HEK293 (cell line): ENCODE results near the gene ERCC2.

Experiments used
- BCL11A ChIP-seq: fragments of 450-650 bp; formaldehyde crosslinking; IDR thresholded peaks from 2 replicates; pipeline ENCODE4 v1.5.1; 2016; ENCODE audit warnings: low read depth, missing biosample characterization, missing genetic modification characterization
- SP2 ChIP-seq: fragments of 450-650 bp; formaldehyde crosslinking; IDR thresholded peaks from 2 replicates; pipeline ENCODE4 v1.5.1; 2016; ENCODE audit warnings: missing biosample characterization, missing genetic modification characterization
- ZFP41 ChIP-seq: fragments of 450-650 bp; formaldehyde crosslinking; IDR thresholded peaks from 2 replicates; pipeline ENCODE4 v1.5.1; 2016; ENCODE audit warnings: missing biosample characterization, missing genetic modification characterization, borderline replicate concordance
- ZNF121 ChIP-seq: fragments of 450-650 bp; formaldehyde crosslinking; IDR thresholded peaks from 2 replicates; pipeline ENCODE4 v1.5.1; 2016; ENCODE audit warnings: missing biosample characterization, missing genetic modification characterization
- ZNF19 ChIP-seq: fragments of 450-650 bp; formaldehyde crosslinking; IDR thresholded peaks from 2 replicates; pipeline ENCODE4; 2016; ENCODE audit warnings: missing biosample characterization, missing genetic modification characterization, low read depth
- ZNF221 ChIP-seq: fragments of 450-650 bp; formaldehyde crosslinking; IDR thresholded peaks from 2 replicates; pipeline ENCODE4 v1.5.1; 2017; ENCODE audit warnings: missing biosample characterization, missing genetic modification characterization, borderline replicate concordance
- ZNF292 ChIP-seq: fragments of 450-650 bp; formaldehyde crosslinking; IDR thresholded peaks from 2 replicates; pipeline ENCODE4 v1.5.1; 2016; ENCODE audit warnings: low read depth, missing biosample characterization, missing genetic modification characterization, borderline replicate concordance
- ZNF324 ChIP-seq: fragments of 450-650 bp; formaldehyde crosslinking; IDR thresholded peaks from 2 replicates; pipeline ENCODE4 v1.5.1; 2016; ENCODE audit warnings: missing biosample characterization, missing genetic modification characterization
- ZNF335 ChIP-seq: fragments of 450-650 bp; formaldehyde crosslinking; conservative IDR thresholded peaks from 2 replicates; pipeline ENCODE4 v1.5.1; 2016; ENCODE audit warnings: missing biosample characterization, missing genetic modification characterization
- ZNF350 ChIP-seq: fragments of 450-650 bp; formaldehyde crosslinking; IDR thresholded peaks from 2 replicates; pipeline ENCODE4 v1.5.0; 2017; ENCODE audit warnings: missing biosample characterization, mild to moderate bottlenecking, missing genetic modification characterization
- ZNF433 ChIP-seq: fragments of 450-650 bp; formaldehyde crosslinking; IDR thresholded peaks from 2 replicates; pipeline ENCODE4 v1.5.1; 2016; ENCODE audit warnings: missing biosample characterization, missing genetic modification characterization, low read depth
- ZNF473 ChIP-seq: fragments of 450-650 bp; formaldehyde crosslinking; IDR thresholded peaks from 2 replicates; pipeline ENCODE4 v1.5.1; 2017; ENCODE audit warnings: missing biosample characterization, missing genetic modification characterization
- ZNF530 ChIP-seq: fragments of 450-650 bp; formaldehyde crosslinking; IDR thresholded peaks from 2 replicates; pipeline ENCODE4 v1.5.1; 2016; ENCODE audit warnings: low read depth, missing biosample characterization, missing genetic modification characterization
- ZNF585B ChIP-seq: fragments of 450-650 bp; formaldehyde crosslinking; IDR thresholded peaks from 2 replicates; pipeline ENCODE4 v1.5.1; 2016; ENCODE audit warnings: missing biosample characterization, missing genetic modification characterization
- ZNF660 ChIP-seq: fragments of 450-650 bp; IDR thresholded peaks from 2 replicates; pipeline ENCODE4 v1.5.1; 2018; ENCODE audit warnings: missing biosample characterization, mild to moderate bottlenecking, missing genetic modification characterization
- ZNF701 ChIP-seq: fragments of 450-650 bp; formaldehyde crosslinking; IDR thresholded peaks from 2 replicates; pipeline ENCODE4 v1.5.1; 2016; ENCODE audit warnings: missing biosample characterization, missing genetic modification characterization
- ZNF792 ChIP-seq: fragments of 450-650 bp; formaldehyde crosslinking; IDR thresholded peaks from 2 replicates; pipeline ENCODE4 v1.5.1; 2016; ENCODE audit warnings: missing biosample characterization, missing genetic modification characterization
- ZNF843 ChIP-seq: fragments of 450-650 bp; formaldehyde crosslinking; IDR thresholded peaks from 2 replicates; pipeline ENCODE4 v1.5.1; 2016; ENCODE audit warnings: missing biosample characterization, missing genetic modification characterization
- TF ChIP-seq, protein P1 (sequence below): fragments of 450-650 bp; formaldehyde crosslinking; conservative IDR thresholded peaks from 2 replicates; pipeline ENCODE4 v1.5.1; 2016; ENCODE audit warnings: low read depth, missing biosample characterization, missing genetic modification characterization
- TF ChIP-seq, protein P2 (sequence below): fragments of 450-650 bp; formaldehyde crosslinking; IDR thresholded peaks from 2 replicates; pipeline ENCODE4 v1.5.0; 2017; ENCODE audit warnings: missing biosample characterization, missing genetic modification characterization, borderline replicate concordance
- TF ChIP-seq, protein P3 (sequence below): fragments of 450-650 bp; formaldehyde crosslinking; IDR thresholded peaks from 2 replicates; pipeline ENCODE4 v1.5.1; 2016; ENCODE audit warnings: missing biosample characterization, missing genetic modification characterization
- TF ChIP-seq, protein P4 (sequence below): fragments of 450-650 bp; formaldehyde crosslinking; IDR thresholded peaks from 2 replicates; pipeline ENCODE4 v1.5.1; 2016; ENCODE audit warnings: missing biosample characterization, missing genetic modification characterization, low read depth
- TF ChIP-seq, protein P5 (sequence below): fragments of 450-650 bp; formaldehyde crosslinking; IDR thresholded peaks from 2 replicates; pipeline ENCODE4 v1.5.1; 2017; ENCODE audit warnings: missing biosample characterization, missing genetic modification characterization
- TF ChIP-seq, protein P6 (sequence below): fragments of 450-650 bp; formaldehyde crosslinking; IDR thresholded peaks from 2 replicates; pipeline ENCODE4 v1.5.1; 2017; ENCODE audit warnings: missing biosample characterization, missing genetic modification characterization
- TF ChIP-seq, protein P7 (sequence below): fragments of 450-650 bp; formaldehyde crosslinking; IDR thresholded peaks from 2 replicates; pipeline ENCODE4 v1.5.1; 2016; ENCODE audit warnings: missing biosample characterization, missing genetic modification characterization

ERCC2 gene

DNA sequence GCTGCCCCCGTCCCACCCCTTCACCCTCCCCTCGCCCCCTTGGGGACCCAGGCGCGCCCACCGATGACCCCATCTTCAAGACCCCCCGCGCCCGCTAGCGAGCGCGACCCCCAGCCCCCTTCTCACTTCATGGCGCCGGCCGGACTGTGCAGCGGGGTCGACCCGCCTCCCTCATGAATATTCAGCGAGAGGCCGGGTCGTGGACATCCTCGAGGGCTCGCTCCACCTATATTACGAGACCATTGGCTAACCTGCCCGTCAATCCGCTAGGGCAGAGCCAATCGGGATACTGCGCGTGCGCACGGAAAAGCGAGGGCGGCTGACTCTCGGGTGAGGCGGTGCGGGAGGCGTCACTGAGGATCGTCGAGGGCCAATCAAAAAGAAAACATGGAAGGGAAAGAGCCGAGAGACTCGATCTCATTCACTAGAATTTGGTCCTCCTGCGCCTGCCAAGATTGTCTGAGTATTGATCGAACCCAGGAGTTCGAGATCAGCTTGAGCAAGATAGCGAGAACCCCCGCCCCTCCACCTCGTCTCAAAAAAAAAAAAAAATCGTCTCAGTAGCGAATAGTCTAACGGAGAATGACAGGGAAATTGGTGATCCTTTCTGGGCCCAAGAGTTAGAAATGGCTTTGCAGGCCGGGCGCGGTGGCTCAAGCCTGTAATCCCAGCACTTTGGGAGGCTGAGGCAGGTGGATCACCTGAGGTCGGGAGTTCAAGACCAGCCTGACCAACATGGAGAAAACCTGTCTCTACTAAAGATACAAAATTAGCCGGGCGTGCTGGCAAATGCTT lies at the start of gene ERCC2 (continued):
- TF ChIP-seq, protein P1, sequence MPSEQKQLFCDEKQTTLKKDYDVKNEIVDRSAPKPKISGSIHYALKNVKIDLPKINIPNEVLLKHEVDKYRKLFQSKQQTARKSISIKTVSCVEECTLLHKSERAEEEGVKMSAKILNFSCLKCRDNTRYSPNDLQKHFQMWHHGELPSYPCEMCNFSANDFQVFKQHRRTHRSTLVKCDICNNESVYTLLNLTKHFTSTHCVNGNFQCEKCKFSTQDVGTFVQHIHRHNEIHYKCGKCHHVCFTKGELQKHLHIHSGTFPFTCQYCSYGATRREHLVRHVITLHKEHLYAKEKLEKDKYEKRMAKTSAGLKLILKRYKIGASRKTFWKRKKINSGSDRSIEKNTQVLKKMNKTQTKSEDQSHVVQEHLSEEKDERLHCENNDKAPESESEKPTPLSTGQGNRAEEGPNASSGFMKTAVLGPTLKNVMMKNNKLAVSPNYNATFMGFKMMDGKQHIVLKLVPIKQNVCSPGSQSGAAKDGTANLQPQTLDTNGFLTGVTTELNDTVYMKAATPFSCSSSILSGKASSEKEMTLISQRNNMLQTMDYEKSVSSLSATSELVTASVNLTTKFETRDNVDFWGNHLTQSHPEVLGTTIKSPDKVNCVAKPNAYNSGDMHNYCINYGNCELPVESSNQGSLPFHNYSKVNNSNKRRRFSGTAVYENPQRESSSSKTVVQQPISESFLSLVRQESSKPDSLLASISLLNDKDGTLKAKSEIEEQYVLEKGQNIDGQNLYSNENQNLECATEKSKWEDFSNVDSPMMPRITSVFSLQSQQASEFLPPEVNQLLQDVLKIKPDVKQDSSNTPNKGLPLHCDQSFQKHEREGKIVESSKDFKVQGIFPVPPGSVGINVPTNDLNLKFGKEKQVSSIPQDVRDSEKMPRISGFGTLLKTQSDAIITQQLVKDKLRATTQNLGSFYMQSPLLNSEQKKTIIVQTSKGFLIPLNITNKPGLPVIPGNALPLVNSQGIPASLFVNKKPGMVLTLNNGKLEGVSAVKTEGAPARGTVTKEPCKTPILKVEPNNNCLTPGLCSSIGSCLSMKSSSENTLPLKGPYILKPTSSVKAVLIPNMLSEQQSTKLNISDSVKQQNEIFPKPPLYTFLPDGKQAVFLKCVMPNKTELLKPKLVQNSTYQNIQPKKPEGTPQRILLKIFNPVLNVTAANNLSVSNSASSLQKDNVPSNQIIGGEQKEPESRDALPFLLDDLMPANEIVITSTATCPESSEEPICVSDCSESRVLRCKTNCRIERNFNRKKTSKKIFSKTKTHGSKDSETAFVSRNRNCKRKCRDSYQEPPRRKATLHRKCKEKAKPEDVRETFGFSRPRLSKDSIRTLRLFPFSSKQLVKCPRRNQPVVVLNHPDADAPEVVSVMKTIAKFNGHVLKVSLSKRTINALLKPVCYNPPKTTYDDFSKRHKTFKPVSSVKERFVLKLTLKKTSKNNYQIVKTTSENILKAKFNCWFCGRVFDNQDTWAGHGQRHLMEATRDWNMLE (tag by site-specific recombination): no peak
- TF ChIP-seq ZNF843 (tag by site-specific recombination) (no peak; the same call in 1 of the 2 replicates), ZNF585B (tag by site-specific recombination) (peak; percentile 91), ZNF530 (no peak), ZNF19 (tag by site-specific recombination) (no peak), ZNF473 (tag by site-specific recombination) (no peak), ZNF433 (tag by site-specific recombination) (no peak), ZNF792 (peak; percentile 53; the same call in 1 of the 2 replicates), ZNF221 (no peak), ZNF121 (no peak), ZNF350 (no peak), ZFP41 (tag by site-specific recombination) (no peak), ZNF701 (no peak), ZNF324 (no peak; the same call in 1 of the 2 replicates), BCL11A (tag by site-specific recombination) (no peak), ZNF335 (tag by site-specific recombination) (peak; percentile 95), ZNF292 (tag by site-specific recombination) (no peak), SP2 (tag by site-specific recombination) (peak; percentile 93), ZNF660 (tag by site-specific recombination) (0 out of 2 replicates have a peak, but pooled peaks have one; percentile 8)
- TF ChIP-seq, protein P2, sequence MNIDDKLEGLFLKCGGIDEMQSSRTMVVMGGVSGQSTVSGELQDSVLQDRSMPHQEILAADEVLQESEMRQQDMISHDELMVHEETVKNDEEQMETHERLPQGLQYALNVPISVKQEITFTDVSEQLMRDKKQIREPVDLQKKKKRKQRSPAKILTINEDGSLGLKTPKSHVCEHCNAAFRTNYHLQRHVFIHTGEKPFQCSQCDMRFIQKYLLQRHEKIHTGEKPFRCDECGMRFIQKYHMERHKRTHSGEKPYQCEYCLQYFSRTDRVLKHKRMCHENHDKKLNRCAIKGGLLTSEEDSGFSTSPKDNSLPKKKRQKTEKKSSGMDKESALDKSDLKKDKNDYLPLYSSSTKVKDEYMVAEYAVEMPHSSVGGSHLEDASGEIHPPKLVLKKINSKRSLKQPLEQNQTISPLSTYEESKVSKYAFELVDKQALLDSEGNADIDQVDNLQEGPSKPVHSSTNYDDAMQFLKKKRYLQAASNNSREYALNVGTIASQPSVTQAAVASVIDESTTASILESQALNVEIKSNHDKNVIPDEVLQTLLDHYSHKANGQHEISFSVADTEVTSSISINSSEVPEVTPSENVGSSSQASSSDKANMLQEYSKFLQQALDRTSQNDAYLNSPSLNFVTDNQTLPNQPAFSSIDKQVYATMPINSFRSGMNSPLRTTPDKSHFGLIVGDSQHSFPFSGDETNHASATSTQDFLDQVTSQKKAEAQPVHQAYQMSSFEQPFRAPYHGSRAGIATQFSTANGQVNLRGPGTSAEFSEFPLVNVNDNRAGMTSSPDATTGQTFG (tag by site-specific recombination): no peak
- TF ChIP-seq, protein P3, sequence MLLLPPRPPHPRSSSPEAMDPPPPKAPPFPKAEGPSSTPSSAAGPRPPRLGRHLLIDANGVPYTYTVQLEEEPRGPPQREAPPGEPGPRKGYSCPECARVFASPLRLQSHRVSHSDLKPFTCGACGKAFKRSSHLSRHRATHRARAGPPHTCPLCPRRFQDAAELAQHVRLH (tag by site-specific recombination): peak; percentile 78
- TF ChIP-seq, protein P4, sequence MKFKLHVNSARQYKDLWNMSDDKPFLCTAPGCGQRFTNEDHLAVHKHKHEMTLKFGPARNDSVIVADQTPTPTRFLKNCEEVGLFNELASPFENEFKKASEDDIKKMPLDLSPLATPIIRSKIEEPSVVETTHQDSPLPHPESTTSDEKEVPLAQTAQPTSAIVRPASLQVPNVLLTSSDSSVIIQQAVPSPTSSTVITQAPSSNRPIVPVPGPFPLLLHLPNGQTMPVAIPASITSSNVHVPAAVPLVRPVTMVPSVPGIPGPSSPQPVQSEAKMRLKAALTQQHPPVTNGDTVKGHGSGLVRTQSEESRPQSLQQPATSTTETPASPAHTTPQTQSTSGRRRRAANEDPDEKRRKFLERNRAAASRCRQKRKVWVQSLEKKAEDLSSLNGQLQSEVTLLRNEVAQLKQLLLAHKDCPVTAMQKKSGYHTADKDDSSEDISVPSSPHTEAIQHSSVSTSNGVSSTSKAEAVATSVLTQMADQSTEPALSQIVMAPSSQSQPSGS (tag by site-specific recombination): no peak
- TF ChIP-seq, protein P5, sequence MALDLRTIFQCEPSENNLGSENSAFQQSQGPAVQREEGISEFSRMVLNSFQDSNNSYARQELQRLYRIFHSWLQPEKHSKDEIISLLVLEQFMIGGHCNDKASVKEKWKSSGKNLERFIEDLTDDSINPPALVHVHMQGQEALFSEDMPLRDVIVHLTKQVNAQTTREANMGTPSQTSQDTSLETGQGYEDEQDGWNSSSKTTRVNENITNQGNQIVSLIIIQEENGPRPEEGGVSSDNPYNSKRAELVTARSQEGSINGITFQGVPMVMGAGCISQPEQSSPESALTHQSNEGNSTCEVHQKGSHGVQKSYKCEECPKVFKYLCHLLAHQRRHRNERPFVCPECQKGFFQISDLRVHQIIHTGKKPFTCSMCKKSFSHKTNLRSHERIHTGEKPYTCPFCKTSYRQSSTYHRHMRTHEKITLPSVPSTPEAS: 0 out of 2 replicates have a peak, but pooled peaks have one; percentile 13
- TF ChIP-seq, protein P6, sequence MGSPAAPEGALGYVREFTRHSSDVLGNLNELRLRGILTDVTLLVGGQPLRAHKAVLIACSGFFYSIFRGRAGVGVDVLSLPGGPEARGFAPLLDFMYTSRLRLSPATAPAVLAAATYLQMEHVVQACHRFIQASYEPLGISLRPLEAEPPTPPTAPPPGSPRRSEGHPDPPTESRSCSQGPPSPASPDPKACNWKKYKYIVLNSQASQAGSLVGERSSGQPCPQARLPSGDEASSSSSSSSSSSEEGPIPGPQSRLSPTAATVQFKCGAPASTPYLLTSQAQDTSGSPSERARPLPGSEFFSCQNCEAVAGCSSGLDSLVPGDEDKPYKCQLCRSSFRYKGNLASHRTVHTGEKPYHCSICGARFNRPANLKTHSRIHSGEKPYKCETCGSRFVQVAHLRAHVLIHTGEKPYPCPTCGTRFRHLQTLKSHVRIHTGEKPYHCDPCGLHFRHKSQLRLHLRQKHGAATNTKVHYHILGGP (tag by site-specific recombination): no peak
- TF ChIP-seq, protein P7, sequence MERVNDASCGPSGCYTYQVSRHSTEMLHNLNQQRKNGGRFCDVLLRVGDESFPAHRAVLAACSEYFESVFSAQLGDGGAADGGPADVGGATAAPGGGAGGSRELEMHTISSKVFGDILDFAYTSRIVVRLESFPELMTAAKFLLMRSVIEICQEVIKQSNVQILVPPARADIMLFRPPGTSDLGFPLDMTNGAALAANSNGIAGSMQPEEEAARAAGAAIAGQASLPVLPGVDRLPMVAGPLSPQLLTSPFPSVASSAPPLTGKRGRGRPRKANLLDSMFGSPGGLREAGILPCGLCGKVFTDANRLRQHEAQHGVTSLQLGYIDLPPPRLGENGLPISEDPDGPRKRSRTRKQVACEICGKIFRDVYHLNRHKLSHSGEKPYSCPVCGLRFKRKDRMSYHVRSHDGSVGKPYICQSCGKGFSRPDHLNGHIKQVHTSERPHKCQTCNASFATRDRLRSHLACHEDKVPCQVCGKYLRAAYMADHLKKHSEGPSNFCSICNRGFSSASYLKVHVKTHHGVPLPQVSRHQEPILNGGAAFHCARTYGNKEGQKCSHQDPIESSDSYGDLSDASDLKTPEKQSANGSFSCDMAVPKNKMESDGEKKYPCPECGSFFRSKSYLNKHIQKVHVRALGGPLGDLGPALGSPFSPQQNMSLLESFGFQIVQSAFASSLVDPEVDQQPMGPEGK (tag by site-specific recombination): peak; percentile 74; the same call in 1 of the 2 replicates
